ENCODE data around the gene GPC6.

GPC6 gene

DNA sequence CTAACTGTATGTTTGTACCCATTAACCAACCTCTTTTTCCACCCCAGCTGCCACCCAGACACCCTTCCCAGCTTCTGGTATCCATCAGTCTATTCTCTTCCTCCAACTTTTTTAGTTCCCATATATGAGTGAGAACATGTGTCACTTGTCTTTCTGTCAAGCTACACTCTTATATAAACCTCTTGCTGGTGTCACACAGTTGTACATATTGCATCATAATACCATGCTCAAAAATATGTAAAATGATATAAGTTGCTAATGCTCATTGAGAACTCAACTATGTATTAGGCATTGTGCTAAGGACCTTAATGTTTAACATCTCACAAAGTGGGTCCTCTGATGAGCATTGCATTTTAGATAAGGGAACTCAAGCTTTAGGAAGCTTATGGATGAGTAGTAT is 395.4 kb downstream of the GPC6 start:
- FAIRE-seq: no peak

DNA sequence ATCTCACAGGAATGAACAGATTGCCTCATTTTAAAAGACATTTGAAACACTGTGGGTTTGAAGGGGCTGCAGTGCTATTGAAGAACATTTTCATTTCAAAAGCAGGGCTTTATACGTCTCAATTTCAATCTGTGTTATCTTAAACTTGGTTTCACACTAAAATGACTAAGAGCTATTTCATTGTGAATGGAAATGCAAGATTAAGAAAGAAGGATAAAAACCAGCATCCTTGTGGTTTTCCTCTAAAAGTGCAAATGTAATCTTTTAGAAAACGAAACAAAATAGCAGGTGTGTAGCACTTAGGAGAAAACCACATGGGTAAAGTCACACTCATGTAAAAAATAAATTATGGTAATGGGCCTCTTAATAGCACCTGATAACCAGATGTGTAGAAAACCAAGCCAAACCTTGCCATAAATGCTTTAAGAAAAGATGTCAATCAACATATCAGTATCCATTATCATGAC is 397.7 kb downstream of the GPC6 start:
- no peak for FAIRE-seq

DNA sequence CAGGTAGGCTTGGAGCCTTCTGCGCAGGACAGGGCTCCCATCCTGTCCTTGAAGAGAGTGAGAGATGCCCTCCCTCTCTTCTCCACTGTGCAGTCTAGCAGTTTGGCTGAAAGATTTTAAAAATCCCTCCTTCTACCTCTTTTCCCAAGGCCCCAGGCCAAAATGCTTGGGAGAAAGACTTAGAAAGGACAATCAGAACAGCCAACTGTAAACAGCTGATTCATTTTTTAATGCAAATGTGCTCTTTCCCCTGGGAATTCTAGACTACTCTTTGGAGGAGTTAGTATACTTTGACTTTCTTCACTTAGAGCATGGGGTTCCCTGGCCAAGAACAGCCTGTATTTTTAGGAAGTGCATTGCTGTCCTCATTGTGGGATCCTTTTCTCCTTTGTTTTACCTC is 398.9 kb downstream of the GPC6 start:
- no peak for FAIRE-seq

DNA sequence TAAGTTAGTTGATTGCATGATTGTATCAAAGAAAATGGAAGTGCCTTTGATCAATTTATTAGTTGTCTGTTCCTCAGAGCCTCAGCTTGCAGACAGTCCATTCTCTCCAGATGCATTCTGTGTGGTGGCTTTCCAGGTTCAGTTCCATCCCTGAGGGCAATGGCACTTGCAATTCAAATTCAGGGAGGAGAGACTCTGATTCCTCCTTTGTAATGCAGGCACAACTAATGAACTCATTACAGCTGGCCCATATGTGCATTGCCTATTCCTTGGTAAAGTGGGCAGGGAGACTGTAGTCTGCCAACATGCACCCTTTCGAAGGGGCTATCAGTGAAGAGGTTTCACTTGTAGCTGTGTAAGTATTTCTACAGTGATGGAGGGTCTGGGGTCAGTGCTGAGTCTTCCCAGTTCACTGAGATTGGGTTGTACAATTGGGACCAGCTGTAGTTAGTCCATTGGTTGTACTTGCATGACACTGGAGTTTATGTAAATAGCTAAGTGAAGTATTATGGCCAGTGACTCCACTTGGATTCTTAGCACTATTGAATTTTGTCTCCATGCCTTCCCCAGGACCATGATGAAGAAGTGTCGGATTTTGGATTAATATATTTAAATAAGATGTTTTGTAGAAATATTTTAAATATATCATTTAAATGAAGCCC is 401.7 kb downstream of the GPC6 start:
- FAIRE-seq: no peak

DNA sequence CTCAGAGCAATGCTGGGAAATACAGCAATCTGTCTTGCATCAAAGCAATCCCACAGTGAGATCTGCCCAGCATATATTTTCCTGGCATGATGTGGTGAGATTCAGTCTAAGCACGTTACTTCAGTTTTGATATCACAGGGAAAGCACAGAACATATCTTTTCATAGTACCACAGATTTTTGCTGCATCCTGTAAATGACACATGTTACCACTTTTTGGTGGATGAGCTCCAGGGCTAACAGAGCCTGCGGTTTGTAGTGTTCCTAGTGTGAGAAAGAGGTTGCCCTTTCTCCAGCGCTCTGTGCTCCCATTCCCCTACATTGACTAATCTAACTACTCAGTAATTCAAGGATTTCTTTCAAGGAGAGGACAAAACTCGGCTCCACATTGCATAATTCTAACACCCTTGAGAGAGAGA is 409.0 kb downstream of the GPC6 start:
- no peak for FAIRE-seq

DNA sequence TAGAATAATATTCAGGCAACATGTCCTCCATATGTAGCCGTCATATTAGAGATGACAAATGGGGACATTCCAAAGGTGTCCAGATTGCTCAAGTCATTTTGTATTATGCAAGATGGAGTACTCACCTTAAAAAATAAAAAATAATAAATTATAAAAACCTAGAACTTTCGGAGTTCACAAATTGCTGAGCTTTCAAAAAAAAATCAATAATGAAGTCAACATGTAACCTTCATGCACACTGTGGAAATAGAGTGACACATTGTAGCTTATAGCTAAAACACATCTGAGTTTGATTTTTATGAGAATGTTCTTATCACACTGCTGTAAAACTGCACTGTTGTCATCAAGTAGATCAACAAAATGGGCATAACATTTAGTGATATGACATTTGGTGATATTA is 411.2 kb downstream of the GPC6 start:
- no peak for FAIRE-seq

DNA sequence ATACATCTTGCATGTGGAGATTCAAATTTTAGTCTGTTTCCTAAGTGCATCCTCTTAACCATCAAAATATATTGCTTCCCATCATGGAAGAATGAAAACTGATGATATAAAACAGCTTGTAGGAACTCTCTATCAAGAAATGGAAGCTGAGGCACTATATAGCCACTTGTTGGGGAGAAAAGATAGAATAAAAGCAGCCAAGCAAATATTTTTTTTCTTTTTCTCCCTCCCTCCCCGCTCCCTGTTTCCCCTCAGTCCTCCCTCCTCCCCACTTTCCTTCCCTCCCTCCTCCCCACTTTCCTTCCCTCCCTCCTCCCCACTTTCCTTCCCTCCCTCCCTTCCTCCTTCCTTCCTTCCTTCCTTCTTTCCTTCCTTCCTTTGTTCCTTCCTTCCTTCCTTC is 413.8 kb downstream of the GPC6 start:
- FAIRE-seq: no peak

DNA sequence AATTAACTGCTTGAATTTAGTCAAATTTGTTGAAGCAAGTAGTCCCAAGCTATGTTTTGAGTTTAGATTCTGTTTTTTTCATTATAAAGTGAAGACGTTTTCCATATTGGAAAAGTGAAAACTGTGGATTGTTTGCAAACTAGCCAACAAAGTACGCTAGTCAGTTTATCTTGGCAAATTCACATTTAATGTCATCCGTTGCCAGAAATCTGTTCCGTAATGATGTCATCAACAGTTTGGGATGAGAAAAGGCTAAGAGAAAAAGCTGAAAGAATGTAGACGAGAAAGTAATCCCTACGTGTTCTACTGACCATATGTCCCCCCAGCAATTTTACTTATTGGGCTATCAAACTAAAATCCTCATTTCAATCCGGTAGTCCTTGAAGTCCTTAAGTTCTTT is 419.6 kb downstream of the GPC6 start:
- no peak for FAIRE-seq

DNA sequence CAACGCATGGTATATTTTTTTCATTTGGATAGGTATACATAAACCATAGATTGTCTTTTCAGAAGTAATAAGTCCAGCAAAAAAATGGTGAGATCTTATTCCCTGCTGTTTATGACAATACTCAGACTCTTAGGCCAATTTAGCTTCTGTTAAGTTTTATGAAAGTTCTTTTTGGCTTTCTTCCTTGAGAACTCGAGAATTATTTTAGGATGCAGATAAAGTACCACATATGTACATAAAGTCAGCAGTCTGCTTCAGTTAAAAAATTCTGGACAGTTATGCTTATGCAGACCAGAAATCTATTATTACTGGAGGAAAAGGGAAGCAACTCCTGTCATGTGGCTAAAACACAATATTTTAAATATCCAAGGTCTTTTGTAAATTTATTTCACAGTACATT is 422.9 kb downstream of the GPC6 start:
- no peak for FAIRE-seq

DNA sequence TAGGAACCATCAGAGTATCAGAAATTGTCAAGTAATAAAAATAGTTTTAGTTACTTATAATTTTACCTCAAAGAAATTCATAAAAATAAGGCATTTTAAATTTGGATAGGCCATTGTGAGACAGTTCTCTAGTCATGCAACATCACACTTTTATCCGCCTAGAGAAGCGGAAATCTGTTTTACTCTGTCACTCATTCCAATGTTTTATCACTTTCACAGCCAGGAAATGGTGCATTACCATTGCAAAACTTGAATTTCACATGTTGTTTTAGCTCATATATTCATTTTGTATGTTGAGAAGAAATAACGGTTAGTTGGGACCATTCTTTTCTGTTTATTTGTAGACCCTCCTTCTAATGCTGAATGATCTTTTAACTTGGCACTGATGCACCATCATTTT is 427.2 kb downstream of the GPC6 start:
- no peak for FAIRE-seq

DNA sequence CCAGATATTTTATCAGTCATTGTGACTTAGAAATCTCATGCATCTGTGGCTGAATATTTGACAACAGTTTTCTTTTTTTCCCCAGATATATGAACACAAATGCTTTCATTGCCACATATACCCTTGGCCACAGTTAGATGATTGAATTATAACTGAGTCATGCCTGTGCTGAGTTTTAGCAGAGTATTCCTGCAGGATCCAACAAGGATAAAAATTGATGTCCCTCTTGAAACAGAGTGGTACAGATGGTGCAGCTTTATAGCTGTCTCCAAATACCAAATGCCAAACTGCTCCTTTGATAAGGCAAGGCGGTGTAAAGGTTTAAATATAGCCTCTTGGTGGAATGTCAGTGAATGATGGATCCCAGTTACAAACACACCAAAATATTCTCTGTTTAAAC is 428.5 kb downstream of the GPC6 start:
- FAIRE-seq: no peak

DNA sequence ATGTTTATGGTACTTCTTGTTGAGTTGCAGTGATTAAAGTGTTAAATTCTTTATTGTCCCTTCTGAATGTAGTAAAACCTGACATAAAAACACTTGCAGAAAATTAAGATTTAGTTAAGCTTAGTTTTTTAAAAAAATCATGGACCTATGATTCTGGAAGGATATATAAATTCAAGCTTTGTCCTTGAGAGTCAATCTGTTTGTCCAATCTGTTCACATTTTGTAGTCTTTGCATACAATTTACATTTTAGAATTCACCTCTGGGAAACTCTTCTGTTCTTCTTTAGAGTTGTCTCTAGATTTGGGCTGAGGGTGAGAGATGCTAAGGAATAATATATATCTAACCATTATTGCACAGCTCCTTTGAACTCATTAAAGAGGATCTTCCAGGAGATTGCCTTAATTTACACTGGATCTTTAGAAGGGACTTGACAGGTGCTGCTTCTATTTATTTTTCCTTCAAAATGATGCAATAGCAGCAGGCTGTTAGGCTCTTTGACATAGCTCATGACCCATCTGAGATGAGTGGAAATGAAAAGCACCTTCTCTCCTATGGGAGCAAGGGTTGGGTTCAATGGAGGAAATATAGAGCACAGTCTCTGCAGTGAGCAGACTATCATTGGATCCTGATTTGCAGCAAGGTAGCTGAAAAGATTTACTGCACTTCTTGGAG is 433.9 kb downstream of the GPC6 start:
- FAIRE-seq: no peak

DNA sequence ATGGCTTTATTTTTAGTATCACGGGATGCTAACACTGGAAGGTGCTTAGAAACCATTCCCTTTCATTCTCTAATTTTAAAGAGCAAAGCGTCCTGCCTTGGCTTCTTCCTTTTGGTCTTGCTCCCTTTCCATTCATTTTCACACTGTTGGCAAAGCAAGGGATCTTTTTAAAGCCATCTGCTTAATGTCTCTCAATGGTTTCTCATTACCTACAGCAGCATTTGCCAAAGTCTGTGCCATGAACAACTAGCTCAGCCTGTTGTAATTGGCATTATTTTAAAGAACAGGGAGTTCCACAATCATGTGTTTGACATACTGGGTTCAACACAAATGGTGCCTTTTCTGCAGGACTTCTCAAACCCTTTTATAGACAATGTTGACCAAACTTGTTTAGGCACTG is 444.3 kb downstream of the GPC6 start:
- FAIRE-seq: no peak

DNA sequence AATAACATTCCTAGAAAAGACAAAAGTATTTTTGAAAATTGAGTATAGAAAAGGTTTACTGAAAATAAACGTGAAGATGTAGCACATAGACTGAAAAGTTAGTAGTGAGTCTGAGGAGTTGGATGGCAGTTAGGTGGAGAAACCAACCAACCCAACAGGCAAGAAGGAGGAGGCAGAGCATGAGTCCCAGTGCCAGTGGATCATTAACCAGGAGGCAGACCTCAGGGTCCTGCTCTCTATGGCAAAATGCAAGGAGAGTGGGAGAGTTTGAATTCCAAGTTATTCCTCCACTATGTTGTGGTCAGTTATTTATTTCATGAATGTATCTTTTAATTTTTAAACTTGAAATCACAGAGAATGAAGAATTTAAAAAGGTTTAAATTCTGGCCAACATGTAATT is 446.4 kb downstream of the GPC6 start:
- no peak for FAIRE-seq

DNA sequence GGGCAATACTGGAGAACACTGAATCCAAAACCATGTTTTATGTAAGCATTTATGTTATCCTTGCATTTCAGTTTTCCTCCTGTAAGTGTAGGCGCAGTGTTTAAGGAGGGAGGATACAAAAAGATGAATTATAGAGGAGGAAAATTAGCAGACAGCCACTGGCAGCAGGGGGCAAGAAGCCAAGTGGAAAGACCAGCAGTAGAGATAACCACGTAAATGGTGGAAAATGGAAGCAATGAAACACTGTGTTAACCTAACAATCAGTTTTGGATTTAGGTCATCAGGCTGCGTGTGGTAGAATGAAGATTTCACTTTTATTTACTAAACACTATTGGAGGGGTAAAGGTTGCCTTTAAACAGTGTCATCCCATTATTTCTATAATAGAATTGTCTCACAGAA is 447.3 kb downstream of the GPC6 start:
- FAIRE-seq: no peak

DNA sequence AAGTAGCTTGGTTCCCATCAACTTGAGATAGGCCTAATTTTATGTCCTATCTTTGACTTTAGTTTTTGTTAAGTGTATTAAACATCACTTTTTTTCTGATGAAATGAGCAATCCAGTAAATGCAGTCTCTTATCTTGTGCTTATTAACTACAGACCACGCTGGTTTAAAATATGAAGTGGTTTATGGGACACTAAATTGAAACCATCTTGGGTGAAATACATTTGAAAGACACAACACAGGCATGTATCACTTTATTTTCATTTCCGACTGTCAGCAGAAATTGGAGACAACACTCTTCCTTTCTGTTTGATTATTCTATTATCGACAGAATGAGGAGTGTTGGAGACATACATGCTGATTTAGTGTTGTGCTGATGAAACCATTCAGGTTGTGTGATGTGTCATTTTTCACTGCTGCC is 447.7 kb downstream of the GPC6 start:
- no peak for FAIRE-seq

DNA sequence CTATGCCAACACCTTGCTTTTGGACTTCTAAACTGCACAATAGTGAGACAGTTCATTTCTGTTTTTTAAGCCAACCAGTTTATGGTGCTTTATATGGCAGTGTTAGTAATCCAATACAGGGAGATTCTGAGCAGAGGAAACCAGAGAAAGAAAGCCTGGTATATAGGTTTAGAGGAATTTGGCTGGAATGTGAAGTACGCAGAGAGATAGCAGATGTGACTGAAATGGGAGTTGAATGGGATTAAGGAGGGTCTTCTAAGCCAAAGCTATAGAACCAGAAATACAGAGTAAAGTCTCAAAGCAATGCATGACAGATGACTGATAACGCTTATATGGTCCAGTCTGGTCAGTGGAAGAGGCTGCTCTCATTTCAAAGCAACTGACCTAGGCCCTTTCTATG is 453.7 kb downstream of the GPC6 start:
- no peak for FAIRE-seq

DNA sequence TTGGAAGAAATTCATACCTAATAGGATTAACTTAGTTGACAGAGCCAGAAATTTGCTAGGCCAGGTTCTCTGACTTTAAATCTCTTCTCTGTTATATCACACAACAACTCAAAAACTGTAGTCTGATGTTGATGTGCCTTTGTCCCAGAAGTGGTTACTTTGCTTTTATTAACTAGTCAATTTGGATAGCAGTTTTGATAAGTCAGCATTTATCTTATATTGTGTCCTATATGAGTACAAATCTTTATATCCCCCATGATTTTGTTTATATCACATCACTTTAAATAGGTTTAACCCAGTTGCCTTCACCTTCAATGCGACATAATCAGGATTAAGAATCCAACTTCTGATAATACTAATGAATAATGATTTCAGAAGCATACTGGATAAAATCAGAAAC is 459.3 kb downstream of the GPC6 start:
- FAIRE-seq: no peak

DNA sequence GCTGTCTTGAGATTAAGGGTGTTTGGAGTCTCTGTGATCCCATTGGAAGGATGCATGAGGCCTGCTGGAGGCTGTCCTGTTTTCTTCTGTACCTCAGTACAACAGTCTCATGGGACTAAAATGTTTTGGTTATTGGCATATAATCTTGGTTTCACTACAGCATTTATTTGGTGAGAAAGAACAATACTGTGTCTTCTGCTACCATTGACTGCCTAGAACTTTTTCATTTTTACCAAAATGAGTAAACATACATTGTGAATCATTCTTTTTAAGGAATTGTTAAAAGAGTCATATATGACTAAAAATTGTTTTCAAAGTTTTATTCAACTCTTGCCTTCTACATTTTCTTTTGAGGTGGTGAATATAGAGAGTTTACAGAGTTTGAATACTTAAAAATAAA is 459.8 kb downstream of the GPC6 start:
- no peak for FAIRE-seq

DNA sequence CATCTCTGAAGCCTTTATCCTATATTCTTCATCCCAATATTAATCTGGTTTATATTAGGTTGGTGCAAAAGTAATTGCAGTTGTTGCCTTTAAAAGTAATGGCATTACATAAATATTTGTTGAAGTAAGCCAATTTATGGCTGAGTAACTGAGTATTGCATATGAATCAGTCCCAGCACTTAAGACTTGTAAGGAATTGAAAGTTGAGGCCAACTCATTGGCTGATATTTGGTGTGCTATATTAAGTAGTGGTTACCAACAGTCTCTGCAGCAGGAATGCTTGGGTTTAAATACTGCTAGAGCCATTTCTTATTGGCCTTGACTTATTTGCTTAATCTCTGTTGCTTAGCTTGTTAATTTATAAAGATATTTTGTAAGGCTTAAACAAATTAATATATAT is 460.7 kb downstream of the GPC6 start:
- FAIRE-seq: no peak

DNA sequence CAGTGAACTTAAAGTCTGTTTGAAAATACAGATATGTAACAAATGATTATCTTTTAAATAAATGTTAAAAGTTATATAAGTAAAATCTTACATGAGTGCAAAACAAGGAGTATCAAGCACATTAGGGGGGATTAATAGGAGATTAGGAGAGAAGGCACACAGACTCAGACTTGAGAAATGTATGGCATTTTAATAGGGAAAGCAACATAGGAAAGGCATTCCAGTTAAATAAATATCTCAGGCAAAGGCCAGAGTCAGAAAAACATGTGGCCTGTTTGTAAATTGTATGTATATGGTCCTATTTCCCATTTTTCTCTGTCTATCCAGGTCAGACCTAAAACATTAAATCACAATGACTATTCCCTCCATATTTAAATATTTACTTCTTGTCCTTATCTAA is 462.7 kb downstream of the GPC6 start:
- FAIRE-seq: no peak

DNA sequence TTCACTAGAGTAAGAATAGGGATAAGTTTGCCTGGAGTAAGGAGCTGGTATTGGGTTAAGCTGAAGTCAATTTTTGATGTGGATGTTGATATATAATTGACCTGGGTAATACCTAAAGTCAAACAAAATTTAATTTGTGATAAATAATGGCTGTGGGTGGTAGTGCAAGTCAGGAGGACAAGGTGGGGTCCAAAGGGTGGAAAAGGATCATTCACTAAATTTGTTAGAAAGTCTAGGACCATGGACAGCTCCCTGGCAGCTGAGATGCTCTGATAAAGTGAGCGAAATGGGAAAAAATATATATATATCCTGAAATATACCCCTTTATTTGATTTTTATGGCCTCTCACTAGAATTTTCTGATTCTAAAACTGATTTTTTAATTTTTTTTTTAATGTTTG is 463.5 kb downstream of the GPC6 start:
- no peak for FAIRE-seq

DNA sequence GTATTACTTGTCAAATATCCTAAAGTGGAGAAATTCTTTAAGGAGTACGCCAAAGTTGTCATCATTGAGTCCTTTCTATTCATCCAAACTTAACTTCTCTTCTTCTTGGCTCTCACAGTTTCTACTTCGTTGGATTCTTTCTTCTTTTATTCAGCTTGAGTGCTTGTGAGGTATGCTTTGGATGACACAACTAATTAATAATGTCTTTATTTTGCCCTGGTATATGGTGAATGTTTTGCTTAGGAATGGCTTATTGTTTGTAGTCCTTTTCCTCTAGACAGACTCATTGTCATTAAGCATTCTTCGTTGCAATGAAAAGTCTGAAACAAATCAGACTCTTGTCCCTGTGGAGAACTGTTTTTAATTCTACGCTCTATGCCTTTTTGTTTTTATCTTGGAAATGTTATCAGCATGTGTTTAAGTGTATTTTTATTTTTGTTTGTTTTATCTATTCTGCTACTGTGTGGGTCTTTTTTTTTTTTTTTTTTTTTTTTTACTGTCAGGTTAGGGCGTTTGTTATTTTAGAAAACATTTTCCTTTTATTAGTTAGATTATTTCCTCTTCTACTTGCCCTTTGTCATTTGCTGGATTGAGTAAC is 471.5 kb downstream of the GPC6 start:
- FAIRE-seq: no peak

DNA sequence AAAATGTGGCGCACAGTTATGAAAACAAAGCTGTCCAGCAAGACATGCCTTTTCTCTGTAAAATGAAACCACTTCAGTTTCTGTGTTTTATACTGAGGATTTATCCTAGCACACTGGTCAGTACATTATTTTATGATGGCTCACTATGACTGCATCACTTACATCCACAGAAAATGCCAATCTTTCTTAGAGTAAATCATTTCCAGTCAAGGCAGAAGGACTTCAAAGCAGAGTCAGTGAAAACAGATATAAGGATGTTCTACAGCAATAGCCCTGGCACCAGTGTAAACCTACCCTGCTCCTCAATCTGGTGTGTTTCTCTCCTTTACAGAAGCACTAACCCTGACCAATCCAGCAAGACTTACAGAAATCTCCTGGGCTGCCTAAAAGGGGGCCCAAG is 473.5 kb downstream of the GPC6 start:
- FAIRE-seq: no peak
